SKM-1 (cell line): ENCODE data around the gene FAM131B.
"Not testable (repeated sequence)": the region's sequence is repeated elsewhere in the genome, so short reads cannot be mapped to it uniquely, and the experiment has no call there.

Experiments
- DNase-seq: peaks from one replicate; lab custom pipeline; 2025; ENCODE audit not compliant: unreplicated experiment; lab: John Stamatoyannopoulos, UW

FAM131B gene

GRCh38 chr7:143362131-143363015 is at the start of gene FAM131B:
Gene FAM131B (minus strand): TSS chr7:143362713. CDS start chr7:143362603, 110 bp downstream.
- DNase-seq: no peak

- no peak for DNase-seq
These were observed 49.6 kb upstream of the FAM131B start for GRCh38 chr7:143411976-143412708.

GRCh38 chr7:143410521-143411004 is 48.0 kb upstream of the FAM131B start:
- peak; percentile 67 for DNase-seq

- DNase-seq: peak; percentile 30
These were observed 46.4 kb upstream of the FAM131B start, which contains the start of gene EPHA1 for GRCh38 chr7:143408686-143409561. Gene EPHA1 (minus strand): TSS chr7:143408856. CDS start chr7:143408805, 51 bp downstream.

GRCh38 chr7:143408252-143408685 is 45.8 kb upstream of the FAM131B start:
- DNase-seq: no peak

GRCh38 chr7:143407287-143408251 is 45.1 kb upstream of the FAM131B start:
- peak; percentile 46 for DNase-seq

GRCh38 chr7:143406002-143406357 is 43.5 kb upstream of the FAM131B start:
- no peak for DNase-seq

- DNase-seq: no peak
These were observed 42.9 kb upstream of the FAM131B start for GRCh38 chr7:143405173-143406001.

GRCh38 chr7:143402233-143402632 is 39.7 kb upstream of the FAM131B start:
- not testable (repeated sequence) for DNase-seq

- no peak for DNase-seq
These were observed 38.8 kb upstream of the FAM131B start for GRCh38 chr7:143401265-143401664.

GRCh38 chr7:143399642-143400041 is 37.1 kb upstream of the FAM131B start:
- DNase-seq: no peak

- no peak for DNase-seq
These were observed 36.6 kb upstream of the FAM131B start for GRCh38 chr7:143399151-143399550.

- no peak for DNase-seq
These were observed 36.1 kb upstream of the FAM131B start for GRCh38 chr7:143398616-143399015.

GRCh38 chr7:143397710-143398530 is 35.4 kb upstream of the FAM131B start:
- DNase-seq: no peak

GRCh38 chr7:143396625-143397556 is 34.4 kb upstream of the FAM131B start:
- no peak for DNase-seq

- no peak for DNase-seq
These were observed 33.7 kb upstream of the FAM131B start for GRCh38 chr7:143396182-143396581.
